Measurements from ENCODE around the gene LAMP1.
"Not testable (repeated sequence)": the region's sequence is repeated elsewhere in the genome, so short reads cannot be mapped to it uniquely, and the experiment has no call there.

Gene LAMP1

DNA sequence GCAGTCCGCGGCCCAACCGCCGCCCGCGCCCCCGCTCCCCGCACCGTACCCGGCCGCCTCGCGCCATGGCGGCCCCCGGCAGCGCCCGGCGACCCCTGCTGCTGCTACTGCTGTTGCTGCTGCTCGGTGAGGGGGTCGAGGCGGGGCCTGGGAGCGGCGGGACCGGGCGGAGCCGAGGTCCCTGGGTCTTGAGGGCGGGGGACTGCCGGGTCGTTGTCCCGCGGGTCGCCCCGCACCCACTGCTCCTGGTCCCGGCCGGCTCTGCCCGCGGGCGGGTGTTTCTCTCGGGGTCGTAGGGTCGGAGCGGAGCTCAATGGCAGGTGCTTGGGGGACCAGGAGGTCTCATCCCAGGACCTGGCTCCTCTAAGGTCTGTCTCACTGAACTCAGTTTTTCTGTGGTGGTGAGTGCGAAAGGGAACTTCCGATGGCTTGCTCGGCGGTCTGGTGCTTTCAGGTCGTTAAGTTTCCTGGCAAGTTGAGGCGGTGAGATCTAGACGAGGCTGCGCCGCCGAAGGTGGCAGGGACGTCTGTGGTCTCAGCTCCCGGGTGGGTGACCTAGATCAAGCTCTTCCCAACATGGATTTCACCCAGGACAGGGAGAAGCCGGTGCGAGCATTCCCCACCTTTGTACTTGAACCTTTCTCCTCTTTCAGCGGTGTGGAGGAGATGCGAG lies 467 bp downstream of the LAMP1 start:
- no peak for DNase-seq

DNA sequence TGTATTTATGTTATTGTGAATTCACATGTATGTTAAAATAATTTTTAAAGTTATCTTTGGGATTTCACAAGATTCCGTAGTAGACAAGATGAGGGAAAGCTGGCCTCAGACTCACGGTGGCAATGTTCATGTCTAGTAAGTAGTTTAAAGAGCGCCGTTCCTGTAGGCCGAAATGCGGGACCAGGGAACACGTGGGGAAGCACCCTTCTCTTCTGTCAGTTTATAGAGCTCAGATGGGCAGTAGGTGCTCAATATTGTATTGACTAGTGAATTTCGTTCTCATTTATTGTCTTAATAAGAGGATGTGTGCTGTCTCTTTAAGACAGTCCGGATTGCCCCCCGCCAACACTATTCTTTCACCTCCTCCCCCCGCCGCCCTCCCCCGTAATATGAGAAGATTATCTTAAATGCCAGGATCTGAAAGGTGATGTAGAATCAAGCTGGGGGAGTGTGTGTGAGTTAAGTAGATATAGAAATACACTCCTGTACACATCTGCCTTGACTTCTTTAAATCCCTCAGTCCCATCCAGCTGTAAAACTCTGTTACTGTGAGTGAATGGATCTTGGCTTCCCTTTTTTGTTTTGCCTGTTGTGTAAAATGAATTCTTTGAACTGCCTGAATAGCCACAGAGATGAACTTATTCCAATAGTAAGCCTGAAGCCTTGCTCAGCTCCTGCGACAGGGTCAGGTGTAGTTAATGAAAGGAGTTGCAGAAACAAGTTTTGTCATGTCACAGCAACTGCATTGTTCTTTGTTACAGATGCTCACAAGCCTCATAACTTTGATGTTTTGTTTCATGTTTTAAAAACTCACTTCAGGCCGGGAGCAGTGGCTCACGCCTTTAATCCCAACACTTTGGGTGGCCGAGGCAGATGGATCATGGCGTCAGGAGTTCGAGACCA lies 1.3 kb downstream of the LAMP1 start:
- no peak for DNase-seq

DNA sequence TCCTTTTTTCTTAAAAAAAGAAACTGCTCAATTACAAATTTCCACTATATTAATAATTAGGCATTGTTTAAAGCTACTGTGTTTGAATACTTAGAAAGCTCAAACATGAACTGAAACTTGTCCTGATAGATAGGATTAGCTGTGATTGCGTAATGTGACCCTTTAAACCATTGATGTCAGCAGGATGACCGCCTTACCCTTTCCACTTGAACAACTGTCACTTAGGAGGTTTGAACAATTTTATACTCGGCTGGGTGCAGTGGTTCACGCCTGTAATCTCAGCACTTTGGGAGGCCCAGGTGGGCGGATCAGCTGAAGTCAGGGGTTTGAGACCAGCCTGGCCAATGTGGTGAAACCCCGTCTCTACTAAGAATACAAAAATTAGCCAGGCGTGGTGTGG lies 2.9 kb downstream of the LAMP1 start:
- no peak for DNase-seq

DNA sequence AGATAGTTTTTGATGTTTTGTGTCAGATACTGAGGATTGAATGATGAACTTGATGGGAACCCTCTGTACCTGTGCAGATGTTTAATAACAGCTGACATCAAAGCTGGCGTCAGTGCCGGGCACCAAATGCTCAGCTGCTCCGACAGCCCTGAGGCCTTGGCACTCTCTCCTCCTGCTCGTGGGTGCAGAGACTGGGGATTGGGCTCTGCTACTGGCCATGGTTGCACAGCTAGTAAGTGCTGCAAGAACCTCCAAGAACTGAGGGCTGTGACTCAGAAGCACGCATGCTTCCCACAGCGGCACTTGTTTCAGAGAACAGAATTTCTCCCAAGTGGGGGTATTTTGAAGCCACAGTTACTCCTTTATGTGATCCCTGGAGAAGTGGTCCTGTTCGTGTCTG lies 5.9 kb downstream of the LAMP1 start:
- DNase-seq, result no peak

DNA sequence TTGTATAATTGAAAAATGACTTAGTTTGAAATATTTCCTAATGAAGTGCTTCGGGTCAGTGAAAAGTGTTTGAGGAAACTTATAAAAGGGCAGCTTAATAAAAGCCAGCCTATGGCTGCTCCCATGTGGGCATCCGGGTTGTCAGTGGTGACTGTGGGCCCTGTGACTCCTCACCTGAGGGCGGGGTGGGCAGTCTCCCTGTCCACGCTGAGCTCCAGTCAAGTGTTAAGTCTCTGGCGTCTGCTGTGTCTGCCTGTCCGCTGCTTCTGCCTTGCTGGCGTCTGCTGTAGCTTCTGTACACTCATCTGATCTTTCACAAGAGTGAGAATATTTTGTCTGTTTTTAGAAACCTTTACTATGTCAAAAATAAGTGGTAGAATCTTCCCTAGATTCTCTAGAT lies 7.1 kb downstream of the LAMP1 start:
- DNase-seq, result no peak

DNA sequence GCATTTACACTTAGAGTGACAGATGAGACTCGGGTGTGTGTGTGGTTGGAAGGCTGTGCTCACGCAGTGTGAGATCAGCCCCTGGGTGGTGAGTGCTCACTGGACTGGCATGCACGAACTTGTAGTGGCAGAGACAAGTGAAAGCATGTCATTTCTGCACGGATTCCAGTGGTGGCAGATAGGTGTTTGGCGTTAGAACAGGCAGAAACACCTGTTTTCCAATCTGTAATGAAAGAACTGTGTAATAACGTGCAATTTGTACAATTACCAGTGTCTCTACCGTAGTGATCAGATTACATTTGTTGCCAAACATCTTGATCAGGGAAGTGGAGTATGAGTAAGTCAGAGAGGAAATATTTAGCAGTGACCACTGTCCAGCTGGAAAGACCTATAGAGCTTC lies 8.2 kb downstream of the LAMP1 start:
- DNase-seq, result no peak

DNA sequence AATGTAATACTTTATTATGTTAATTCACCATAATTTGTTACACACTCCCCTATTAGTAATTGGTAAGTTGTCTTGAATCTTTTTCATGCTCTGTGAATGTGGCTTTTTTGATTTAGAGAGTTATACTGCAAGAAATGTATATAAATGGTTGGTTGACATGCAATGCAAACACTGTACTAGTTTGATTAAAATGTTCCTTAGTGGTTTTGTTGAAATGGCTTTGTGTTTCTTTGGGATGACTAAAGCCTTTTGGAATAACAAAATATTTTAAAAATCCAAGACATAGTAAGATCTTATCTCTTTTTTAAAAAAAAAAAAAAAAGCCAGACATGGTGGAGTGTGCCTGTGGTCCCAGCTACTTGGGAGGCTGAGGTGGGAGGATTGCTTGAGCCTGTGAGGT lies 10.5 kb downstream of the LAMP1 start:
- no peak for DNase-seq

DNA sequence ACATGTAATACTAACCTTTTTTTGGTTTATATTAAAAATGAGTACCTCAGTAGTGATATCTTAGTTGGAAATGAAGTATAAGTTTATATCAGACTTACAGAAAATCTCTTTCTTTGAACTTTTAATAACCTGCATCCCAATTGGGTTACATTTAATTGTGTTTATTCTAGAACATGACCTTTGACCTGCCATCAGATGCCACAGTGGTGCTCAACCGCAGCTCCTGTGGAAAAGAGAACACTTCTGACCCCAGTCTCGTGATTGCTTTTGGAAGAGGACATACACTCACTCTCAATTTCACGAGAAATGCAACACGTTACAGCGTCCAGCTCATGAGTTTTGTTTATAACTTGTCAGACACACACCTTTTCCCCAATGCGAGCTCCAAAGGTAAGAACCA lies 12.4 kb downstream of the LAMP1 start:
- DNase-seq, result no peak

DNA sequence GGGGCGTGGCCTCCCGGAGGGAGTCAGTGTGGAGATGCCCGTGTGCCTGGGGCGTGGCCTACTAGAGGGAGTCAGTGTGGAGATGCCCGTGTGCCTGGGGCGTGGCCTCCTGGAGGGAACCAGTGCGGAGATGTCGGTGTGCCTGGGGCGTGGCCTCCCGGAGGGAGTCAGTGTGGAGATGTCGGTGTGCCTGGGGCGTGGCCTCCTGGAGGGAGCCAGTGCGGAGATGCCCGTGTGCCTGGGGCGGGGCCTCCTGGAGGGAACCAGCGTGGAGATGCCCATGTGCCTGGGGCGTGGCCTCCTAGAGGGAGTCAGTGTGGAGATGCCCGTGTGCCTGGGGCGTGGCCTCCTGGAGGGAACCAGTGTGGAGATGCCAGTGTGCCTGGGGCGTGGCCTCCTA lies 17.1 kb downstream of the LAMP1 start:
- DNase-seq, result not testable (repeated sequence)

DNA sequence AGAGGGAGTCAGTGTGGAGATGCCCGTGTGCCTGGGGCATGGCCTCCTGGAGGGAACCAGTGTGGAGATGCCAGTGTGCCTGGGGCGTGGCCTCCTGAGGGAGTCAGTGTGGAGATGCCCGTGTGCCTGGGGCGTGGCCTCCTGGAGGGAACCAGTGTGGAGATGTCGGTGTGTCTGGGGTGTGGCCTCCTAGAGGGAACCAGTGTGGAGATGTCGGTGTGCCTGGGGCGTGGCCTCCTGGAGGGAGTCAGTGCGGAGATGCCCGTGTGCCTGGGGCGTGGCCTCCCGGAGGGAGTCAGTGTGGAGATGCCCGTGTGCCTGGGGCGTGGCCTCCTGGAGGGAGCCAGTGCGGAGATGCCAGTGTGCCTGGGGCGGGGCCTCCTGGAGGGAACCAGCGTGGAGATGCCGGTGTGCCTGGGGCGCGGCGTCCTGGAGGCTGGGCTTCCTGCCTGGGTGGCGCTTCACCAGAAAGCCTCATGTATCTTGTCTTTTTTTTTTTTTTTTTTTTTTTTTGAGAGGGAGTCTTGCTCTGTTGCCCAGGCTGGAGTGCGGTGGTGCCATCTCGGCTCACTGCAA lies 17.9 kb downstream of the LAMP1 start:
- not testable (repeated sequence) for DNase-seq

DNA sequence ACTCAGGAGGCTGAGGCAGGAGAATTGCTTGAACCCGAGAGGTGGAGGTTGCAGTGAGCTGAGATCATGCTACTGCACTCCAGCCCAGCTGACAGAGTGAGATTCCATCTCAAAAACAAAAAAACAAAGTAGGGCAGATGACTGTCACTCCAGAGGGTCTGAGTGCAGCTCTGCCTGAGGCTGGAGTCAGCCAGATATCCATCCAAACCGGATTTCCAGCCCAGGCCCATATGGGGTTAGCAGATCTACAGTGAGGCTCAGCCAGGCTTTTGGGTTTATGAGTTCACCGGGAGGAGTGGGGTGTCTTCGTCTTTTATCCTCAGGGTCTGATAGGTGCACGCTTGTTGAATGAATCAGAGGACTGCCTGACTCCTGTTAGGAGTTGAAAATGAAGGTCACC lies 19.0 kb downstream of the LAMP1 start:
- DNase-seq, result no peak

DNA sequence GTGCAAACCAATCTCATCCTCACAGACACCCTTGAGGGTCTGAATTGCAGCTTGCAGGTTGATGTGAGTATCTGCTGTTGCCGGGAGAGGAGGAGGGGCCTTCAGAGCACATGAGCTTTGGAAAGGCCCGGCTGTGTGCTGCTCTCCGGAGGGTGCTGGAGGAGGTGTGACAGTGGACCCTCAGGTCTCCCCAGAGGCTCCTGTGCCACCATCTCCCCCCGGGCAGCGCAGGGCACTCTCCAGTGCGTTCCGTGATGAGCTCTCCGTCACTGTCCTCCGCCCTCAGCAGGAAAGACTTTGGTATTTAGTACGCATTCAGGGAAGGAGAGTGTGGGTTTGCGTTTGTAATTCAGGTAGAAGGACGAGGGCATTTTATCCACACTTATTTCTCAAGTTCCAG lies 20.0 kb downstream of the LAMP1 start:
- no peak for DNase-seq

DNA sequence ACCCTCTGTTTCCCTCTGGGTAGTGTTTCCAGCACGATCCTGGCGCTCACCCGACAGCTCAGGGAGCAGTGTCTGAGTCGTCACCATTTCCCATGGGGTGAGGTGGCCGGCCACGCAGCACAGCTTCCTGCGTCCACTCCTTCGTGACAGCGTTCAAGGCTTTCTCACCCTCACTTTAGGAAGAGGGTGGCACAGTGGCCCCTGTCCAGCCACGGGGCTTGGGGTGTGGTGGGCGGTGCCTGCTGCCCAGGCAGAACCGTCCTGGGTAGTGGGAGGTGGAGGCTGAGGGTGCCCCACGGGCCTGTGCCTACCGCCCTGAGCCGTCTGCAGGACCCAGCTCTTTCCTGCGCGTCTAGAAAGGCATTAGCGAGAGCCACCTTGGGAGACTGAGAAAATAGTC lies 21.9 kb downstream of the LAMP1 start:
- DNase-seq, result no peak

DNA sequence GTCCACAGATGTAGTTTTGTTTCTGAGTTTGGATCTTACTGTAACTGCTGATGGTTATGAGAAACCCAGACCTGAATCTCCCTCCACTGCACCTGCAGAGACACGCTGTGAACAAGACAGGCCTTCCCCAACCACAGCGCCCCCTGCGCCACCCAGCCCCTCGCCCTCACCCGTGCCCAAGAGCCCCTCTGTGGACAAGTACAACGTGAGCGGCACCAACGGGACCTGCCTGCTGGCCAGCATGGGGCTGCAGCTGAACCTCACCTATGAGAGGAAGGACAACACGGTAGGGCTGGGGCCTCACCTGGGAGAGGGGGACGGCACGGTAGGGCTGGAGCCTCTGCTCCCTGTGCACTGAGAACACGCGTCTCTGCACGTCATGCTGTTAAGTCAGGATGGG lies 22.3 kb downstream of the LAMP1 start:
- no peak for DNase-seq

DNA sequence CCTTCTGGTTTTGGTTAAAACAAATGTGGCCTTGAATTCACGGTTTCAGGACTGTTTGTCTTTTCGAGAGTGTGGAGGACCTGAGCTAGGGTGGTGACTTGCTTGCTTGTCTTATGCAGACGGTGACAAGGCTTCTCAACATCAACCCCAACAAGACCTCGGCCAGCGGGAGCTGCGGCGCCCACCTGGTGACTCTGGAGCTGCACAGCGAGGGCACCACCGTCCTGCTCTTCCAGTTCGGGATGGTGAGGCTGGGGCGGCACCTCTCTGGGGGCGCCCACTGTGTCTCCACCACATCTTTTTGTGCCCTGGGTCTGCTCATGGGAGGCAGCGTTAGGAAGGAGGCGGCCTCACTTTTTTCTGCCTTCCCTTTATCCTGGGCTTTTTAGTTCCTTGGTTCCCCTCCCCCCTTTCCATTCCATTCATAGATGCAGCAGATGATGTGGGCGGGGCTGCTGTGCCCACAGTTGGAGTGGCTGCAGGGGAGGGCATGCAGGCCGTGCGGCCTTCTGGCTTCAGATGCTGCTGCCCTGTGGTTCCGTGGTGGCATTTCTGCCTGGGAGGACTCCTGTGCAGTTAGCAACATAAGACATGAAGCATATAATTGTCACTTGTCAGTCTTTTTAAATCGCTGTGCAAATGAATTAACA lies 23.3 kb downstream of the LAMP1 start:
- DNase-seq, result no peak

DNA sequence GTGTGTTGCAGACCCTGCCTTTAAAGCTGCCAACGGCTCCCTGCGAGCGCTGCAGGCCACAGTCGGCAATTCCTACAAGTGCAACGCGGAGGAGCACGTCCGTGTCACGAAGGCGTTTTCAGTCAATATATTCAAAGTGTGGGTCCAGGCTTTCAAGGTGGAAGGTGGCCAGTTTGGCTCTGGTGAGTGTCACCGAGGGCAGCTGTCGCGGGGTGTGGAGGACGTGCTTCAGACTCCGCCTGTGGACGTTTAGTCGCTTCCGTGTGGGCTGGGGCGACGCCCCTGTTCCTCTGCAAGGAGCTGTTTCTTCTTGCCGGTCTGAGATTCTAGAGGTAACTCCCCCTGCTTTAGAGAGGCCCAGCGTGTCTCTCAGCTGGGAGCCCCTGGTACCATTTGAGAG lies 24.5 kb downstream of the LAMP1 start:
- no peak for DNase-seq

DNA sequence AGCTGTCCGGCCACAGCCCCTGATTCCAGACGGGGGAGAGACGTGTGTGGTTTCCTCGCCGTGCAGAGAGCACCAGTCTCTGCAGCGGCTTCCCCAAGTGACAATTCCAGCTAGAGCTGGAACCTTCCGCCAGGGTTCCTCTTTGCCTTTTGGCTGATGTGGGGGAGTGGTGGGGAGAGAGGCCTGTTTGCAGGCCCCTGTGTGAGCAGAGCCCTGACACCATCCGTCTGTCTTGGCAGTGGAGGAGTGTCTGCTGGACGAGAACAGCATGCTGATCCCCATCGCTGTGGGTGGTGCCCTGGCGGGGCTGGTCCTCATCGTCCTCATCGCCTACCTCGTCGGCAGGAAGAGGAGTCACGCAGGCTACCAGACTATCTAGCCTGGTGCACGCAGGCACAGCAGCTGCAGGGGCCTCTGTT lies 25.0 kb downstream of the LAMP1 start:
- DNase-seq, result no peak

DNA sequence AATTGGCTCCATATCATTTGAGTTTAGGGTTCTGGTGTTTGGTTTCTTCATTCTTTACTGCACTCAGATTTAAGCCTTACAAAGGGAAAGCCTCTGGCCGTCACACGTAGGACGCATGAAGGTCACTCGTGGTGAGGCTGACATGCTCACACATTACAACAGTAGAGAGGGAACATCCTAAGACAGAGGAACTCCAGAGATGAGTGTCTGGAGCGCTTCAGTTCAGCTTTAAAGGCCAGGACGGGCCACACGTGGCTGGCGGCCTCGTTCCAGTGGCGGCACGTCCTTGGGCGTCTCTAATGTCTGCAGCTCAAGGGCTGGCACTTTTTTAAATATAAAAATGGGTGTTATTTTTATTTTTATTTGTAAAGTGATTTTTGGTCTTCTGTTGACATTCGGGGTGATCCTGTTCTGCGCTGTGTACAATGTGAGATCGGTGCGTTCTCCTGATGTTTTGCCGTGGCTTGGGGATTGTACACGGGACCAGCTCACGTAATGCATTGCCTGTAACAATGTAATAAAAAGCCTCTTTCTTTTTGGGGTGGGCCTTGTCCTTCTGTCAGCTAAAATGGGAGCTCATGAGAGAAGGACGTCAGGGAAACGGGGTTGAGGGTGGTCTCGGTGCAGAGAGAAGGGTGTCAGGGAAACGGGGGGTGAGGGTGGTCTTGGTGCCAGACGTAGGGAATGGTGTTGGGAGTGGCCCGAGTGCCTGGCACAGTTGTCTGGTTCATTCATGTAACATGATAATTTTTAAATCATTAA lies 26.0 kb downstream of the LAMP1 start:
- no peak for DNase-seq

DNA sequence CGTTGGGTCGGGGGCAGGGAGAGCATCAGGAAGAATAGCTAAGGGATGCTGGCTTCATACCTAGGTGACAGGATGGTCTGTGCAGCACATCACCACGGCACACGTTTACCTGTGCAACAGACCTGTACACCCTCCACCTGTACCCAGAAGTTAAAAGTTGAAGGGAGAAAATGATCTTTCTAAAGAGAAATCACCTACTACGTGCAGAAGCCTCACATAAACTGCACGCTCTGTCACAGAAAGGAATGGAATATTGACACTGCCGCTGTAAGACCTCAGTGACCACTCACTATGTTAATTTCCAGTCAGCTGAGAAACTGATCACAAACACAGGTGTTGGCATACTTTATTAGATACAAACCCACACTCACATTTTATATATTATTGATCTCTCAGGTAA lies 26.8 kb downstream of the LAMP1 start:
- no peak for DNase-seq

DNA sequence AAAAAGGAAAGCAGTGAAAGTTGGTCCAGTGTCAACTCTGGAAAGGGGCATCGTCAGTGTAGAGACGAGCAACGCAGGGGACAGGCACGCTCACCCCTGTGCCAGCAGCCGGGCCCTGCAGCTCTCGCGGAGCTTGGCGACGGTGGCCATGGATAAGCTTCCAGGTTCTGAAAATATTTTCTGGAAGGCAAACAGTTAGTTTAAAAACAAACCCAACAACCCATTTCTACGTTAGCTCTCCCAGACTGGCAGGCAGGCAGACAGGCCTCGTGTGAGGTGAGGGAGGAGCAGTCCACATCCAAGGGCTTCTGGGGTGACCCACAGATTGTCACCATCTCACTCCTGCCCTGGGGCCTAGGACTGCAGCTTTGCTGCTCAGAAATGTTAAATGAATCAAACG lies 27.4 kb downstream of the LAMP1 start:
- DNase-seq, result no peak

DNA sequence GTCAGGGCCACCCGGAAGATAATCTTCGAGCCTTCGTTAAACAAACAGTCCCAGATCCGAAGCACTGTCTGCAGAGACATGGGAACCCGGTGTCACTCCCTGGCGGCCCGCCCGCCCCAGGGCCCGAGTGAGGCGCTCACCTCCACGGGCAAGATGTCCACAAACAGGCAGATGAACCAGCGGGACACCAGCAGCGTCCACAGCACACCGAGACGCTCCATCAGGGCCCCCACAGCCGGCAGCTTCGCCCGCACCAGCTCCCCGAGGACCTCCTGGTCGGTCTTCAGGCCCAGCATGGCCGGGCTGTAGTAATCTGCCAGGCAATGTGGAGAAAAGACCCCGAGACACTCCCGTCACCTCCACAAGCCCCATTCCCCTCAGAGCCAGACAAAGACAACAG lies 28.7 kb downstream of the LAMP1 start:
- DNase-seq, result no peak

DNA sequence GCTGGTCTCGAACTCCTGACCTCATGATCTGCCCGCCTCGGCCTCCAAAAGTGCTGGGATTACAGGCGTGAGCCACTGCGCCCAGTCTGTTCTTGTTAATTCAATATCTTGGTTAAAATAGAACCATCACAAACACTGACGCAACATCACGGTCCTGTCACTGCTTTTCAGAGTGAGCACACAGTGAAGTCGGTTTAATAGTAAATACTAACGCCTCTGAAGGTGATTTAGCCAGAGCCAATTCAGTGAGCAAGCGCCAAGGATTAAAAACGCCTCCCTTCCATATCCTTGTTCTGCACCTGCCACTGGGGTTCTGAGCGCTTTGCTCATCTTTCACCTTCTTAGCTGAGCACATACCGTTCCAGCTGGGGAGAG lies 30.3 kb downstream of the LAMP1 start:
- DNase-seq, result no peak

Data from NCI-H187 (cell line).